ENCODE measurements around the gene ME3. TPM values are rescaled to one million over a fixed set of nuclear protein-coding genes. Genes with fewer than 3 reads are reported as not detected.

The ME3 gene
- total RNA-seq, 1 experiment from 2014 or later = 14.2 TPM

DNA sequence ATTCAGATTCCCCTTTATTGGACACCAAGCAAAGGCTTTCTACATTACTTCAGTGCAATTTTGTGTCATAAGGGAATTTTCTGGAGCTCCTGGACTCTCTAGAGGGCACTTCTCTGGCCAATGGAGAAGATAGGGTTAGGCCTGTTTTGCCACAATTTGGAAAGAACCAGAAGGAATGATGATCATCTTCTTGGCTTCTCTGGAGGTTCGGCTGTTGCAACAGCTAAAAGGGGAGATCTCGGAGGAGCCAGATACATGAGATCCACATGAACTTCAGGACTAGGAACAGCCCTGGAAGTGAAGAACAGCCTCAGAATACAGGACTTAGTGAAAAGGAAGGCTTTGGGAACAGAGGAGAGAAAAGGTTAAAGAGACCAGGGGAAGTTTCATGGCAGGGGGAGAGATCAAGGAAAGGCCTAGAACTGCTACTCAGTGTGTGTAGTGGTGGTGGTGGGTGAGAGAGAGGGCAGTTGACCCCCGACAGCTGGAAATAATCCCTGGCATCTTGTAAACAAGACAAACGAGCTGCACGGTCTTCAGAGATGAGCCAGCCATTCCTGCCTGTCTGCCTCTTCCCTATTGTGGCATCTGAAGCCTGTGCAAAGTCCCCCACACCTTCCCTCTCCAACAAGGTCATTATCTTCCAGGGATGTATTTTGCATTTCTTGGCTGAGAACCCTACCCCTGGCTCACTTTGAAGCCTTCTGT lies 214.0 kb downstream of the ME3 start:
- no peaks in the 10 kb centered on the region for H3K9me3 Mint-ChIP-seq (ENCODE audit: low read depth, unreplicated experiment)
- H3K4me3 Mint-ChIP-seq (ENCODE audit: low read depth, unreplicated experiment) = no peak overlapping the region
- DNase-seq = no peak
- peak overlapping the region; percentile 26 for H3K27ac Mint-ChIP-seq (ENCODE audit: unreplicated experiment)
- BruUV-seq (replicated peaks) = no TSS peak
- H3K36me3 Mint-ChIP-seq (ENCODE audit: insufficient read depth, unreplicated experiment) = peaks cover 10% of the 10 kb centered on the region
- CTCF ChIA-PET = interaction anchor here (0.6 kb wide), 1 partner anchor 45 kb away, joined by 5 read pairs; no protein-coding TSS in a partner anchor
- H3K27me3 Mint-ChIP-seq (ENCODE audit: unreplicated experiment) = no peaks in the 10 kb centered on the region
- TF ChIP-seq CTCF (IDR thresholded peaks at IDR 0.05; ENCODE audit: unreplicated experiment) = no peak
- intact Hi-C loops (cut with micrococcal nuclease; ENCODE audit: unreplicated experiment) = loop anchor here (5.0 kb wide), 2 partner anchors 114 to 149 kb away; no protein-coding TSS in a partner anchor
- peaks cover 42% of the 10 kb centered on the region for H3K4me1 Mint-ChIP-seq (ENCODE audit: low read depth, unreplicated experiment)

DNA sequence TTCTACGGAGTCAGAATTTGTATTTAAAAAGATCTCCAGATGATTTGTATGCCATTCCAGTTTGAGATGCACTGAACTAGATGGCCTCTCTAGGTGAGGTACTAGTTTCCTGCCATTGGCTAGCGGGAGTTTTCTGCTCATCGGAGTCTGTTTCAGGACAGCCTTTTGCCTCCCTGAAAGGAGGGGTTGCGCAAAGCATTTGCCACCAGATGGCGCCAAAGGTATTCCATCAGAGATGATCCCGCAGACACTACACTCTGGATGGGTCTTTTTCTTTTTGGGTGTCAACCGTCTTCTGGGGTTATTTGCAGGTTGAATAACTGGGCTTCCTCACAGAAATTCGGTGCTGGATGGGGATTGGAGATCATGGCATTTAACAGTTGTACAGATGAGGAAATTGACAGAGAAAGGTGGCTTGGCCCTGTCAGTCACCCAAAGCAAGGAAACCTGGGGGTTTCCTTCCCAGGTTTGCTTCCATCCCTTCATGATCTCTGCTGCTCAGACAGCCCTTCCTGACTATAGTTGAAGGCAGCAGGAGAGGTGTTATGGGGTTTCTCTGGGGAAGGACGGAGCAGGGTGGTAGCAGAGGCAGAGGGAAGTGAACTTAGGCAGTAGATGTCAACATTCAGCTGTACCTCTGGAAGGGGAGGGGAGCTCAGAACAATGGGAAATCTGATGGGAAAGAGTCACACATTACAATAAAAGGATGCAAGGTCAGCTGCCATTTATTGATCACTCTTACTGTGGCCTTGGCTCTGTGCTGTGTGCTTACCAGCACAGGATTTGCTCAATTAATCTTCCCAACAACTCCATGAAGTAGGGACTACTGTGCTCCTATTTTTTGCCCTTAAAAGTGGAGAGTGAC lies 216.1 kb downstream of the ME3 start:
- CTCF ChIA-PET = interaction anchor here (0.6 to 1.4 kb wide), 3 partner anchors 8 to 152 kb away, joined by 3 to 8 read pairs (median 4); no protein-coding TSS in a partner anchor
- DNase-seq = peak; percentile 72
- Mint-ChIP-seq H3K36me3 (ENCODE audit: insufficient read depth, unreplicated experiment) (peaks cover 10% of the 10 kb centered on the region), H3K27me3 (ENCODE audit: unreplicated experiment) (no peaks in the 10 kb centered on the region), H3K4me3 (ENCODE audit: low read depth, unreplicated experiment) (no peak overlapping the region), H3K27ac (ENCODE audit: unreplicated experiment) (no peak overlapping the region), H3K9me3 (ENCODE audit: low read depth, unreplicated experiment) (no peaks in the 10 kb centered on the region), H3K4me1 (ENCODE audit: low read depth, unreplicated experiment) (peaks cover 39% of the 10 kb centered on the region)
- intact Hi-C loops (cut with micrococcal nuclease; ENCODE audit: unreplicated experiment) = loop anchor here (1.0 to 5.0 kb wide), 4 partner anchors 116 to 462 kb away; no protein-coding TSS in a partner anchor
- peak; percentile 84 for TF ChIP-seq CTCF (IDR thresholded peaks at IDR 0.05; ENCODE audit: unreplicated experiment)
- BruUV-seq (replicated peaks) = no TSS peak

GRCh38 chr11:86453290-86454030 lies 219.0 kb downstream of the ME3 start:
- Mint-ChIP-seq H3K36me3 (ENCODE audit: insufficient read depth, unreplicated experiment) (peaks cover 8% of the 10 kb centered on the region), H3K9me3 (ENCODE audit: low read depth, unreplicated experiment) (no peaks in the 10 kb centered on the region), H3K27ac (ENCODE audit: unreplicated experiment) (no peak overlapping the region), H3K27me3 (ENCODE audit: unreplicated experiment) (no peaks in the 10 kb centered on the region), H3K4me1 (ENCODE audit: low read depth, unreplicated experiment) (peaks cover 11% of the 10 kb centered on the region), H3K4me3 (ENCODE audit: low read depth, unreplicated experiment) (no peak overlapping the region)
- CTCF ChIA-PET = no interaction called here
- intact Hi-C loops (cut with micrococcal nuclease; ENCODE audit: unreplicated experiment) = no loop called here
- BruUV-seq (replicated peaks) = no TSS peak
- no peak for DNase-seq
- TF ChIP-seq CTCF (IDR thresholded peaks at IDR 0.05; ENCODE audit: unreplicated experiment) = no peak

GRCh38 chr11:86449993-86450629 lies 222.3 kb downstream of the ME3 start:
- no peaks in the 10 kb centered on the region for H3K36me3 Mint-ChIP-seq (ENCODE audit: insufficient read depth, unreplicated experiment)
- CTCF ChIA-PET = no interaction called here
- no TSS peak for BruUV-seq (replicated peaks)
- no peak overlapping the region for H3K4me3 Mint-ChIP-seq (ENCODE audit: low read depth, unreplicated experiment)
- no peak overlapping the region for H3K27ac Mint-ChIP-seq (ENCODE audit: unreplicated experiment)
- H3K9me3 Mint-ChIP-seq (ENCODE audit: low read depth, unreplicated experiment) = no peaks in the 10 kb centered on the region
- intact Hi-C loops (cut with micrococcal nuclease; ENCODE audit: unreplicated experiment) = no loop called here
- no peak for DNase-seq
- H3K4me1 Mint-ChIP-seq (ENCODE audit: low read depth, unreplicated experiment) = no peaks in the 10 kb centered on the region
- TF ChIP-seq CTCF (IDR thresholded peaks at IDR 0.05; ENCODE audit: unreplicated experiment) = no peak
- no peaks in the 10 kb centered on the region for H3K27me3 Mint-ChIP-seq (ENCODE audit: unreplicated experiment)
